NCI-H2107 treated with DMSO at 0.1 percent for 48 hours (cell line): Measurements from ENCODE around the gene OTOR.
A peak's percentile ranks its signal among the peaks of the same experiment; 100 is the strongest.

Experiments
- DNase-seq: peaks from one replicate; lab custom pipeline; 2025; ENCODE audit not compliant: unreplicated experiment; lab: John Stamatoyannopoulos, UW

The OTOR gene, protein sequence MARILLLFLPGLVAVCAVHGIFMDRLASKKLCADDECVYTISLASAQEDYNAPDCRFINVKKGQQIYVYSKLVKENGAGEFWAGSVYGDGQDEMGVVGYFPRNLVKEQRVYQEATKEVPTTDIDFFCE

DNA sequence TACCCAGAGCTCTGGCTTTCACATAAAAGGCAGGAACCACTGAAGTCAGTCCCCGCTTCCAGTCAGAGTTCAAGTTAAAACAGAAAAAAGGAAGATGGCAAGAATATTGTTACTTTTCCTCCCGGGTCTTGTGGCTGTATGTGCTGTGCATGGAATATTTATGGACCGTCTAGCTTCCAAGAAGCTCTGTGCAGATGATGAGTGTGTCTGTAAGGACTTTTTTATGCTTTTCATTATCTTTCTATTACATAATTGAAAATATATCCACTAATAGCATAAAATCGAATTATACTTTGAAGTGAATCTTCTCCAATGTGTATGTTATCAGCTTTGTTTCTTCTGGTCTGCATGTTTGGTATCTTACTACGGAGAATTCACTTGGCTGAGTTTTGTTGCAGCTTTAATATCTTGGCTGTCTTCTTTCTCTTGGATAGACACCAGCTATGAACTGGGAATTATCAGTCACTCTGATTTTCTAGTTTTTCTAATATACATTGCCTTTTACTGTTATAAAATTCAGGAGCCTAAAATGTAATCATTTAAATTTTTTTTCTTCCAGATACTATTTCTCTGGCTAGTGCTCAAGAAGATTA, at the start of gene OTOR:
Gene OTOR (plus strand): TSS at position 51 of the 593 bp plus-strand sequence. CDS start 44 bp downstream, at position 95.
- DNase-seq, result no peak

DNA sequence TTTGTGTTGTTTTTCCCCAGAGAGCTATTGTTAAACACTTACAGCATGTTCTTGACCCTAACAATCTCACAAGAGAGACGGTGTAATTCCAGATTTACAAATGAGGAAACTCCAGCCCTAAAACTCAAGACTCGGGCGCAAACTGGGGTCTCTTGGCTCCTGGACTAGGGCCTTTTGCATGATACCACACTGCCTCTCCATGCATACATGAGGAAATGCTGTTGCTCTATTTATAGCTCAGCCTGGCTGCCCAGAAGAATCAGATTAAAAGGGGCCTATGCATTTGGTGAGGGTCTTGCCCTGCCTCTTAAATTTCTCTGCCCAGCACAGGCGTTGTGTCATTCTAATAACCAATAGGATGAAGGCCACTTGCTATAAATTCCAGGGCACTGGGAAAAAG, 48.9 kb upstream of the OTOR start:
- no peak for DNase-seq

DNA sequence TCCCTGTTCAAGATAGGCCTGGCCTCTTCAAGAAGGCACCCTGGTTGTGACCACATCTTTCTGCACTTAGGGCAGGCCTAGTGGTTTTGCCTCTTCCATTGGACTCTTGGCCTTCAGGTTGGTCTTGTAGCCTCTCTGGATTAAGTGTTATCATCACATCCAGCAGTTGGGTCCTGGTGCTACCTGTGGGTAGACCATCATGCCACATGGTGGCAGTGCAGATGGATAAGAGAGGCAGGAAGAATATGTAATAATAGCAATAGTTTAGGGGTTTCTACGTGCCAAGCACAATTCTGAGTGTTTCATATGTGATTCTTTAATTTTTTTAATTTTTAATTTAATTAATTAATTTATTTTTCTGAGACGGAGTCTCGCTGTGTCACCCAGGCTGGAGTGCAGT, 46.9 kb upstream of the OTOR start:
- DNase-seq, result no peak

DNA sequence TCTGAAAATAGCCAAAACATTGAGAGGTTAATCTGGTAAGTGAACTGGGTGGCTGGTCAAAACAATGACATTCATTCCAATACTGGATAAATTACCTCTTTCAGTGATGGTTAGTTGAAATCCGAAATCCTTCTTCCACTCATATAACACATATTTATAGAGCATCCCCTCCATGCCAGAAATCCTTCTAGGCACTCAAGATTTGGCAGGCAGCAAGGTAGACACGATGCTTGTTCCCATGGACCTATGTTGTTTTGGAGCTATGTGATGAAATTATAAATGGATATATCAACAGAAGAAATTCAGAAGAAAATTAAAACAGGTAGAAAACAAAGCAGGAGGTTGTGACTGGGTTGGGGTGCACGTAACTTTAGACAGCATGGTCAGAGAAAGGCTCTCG, 44.6 kb upstream of the OTOR start:
- no peak for DNase-seq

DNA sequence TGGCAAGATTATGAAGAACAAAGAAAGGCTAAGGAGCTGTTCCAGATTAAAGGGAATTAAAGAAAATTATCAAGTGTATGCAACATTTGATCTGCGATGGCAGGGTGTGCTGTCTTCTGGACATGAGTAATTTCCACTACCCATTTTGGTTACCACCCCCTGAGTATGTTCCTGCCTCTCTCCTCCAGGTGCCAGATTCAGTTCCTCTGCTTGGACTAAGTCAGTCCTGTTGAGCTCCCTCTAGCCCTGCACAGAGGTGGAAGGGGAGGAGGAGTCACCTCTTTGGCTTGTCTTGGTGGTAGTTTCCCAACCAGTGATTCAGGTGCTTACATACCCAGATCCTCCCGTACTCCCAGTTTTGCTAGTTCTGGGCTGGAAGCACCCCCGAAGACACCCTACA, 40.5 kb upstream of the OTOR start:
- DNase-seq, result no peak

DNA sequence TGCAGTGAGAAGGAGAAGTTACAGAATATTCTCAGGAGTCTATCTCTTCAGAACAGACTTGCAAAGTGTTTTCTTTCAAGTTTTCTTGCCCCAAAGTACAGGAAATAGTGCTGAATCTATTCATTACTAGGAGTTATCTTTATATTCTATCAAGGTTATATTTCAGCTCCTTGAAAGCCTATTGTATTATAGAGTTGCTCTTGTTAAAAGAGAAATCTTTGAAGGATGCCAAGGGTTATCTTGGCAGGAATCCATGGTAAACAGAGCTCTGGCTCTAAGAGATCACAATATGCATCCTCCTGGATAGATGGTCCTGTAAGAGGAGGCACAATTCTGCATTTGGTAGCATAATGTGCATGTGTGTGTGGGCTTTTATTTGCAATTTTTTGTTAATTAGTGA, 39.6 kb upstream of the OTOR start:
- DNase-seq, result no peak

DNA sequence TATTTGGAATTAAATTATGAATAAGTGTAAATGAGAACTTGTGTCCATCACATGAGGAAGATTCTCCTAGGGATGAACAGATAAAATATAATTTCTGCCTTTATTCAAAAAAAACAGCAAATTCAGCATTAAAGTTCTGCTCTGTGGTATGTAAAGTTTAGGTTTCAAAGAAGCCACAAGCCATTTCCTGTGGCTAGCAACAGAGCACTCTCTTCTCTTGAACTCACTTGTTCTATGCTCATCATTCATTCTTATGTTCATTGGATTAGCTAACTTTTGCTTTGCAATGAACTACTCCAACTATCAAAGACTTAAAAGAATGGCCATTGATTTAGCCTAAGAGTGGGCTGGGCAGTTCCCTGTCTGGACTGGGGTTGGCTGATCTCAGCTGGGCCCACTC, 39.1 kb upstream of the OTOR start:
- DNase-seq, result no peak

DNA sequence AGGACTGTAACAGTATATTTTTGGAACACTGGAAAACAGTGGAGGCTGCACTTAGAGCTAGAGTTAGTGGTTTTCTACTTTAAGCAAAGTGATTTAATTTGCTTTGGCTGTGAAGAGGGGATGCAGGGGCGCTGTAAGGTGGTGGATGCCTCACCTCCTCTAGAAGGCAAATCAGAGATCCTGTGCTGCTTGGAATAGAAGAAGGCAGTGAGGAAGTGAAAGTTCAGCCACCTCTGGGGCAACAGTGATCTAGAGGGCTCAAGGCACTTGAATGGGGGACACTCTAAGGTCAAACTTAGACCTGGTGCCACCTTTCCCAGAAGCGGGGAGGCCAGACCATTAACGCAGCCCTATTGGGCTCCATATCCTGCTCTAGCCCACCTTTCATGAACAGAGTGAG, 37.4 kb upstream of the OTOR start:
- DNase-seq, result no peak

DNA sequence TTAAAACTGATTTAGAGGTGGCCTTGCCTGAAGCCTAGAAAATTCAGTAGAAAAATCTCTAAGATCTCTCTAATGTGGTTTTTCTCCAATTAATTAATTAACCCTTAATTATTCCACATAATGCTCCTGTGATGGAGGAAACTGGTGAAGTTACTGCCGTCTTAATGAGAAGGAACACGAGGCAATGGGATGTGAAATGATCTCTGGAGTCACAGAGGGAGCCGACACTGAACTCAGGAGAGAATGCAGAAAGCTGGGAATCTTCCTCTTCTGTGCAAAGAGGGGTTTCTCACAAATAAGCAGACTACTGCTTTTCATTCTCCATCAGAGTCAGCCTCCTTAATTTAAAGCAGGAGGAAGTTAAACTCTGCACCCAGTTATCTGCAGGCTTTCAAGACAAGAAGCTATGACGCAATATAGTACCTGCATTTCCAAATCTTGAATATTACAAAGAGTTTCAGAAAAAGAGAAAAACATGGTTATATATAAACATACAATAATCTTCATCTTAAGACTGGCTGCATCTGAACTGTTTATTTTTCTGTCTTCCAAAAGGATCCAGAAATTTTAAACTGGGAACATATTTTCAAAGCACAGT, 36.4 kb upstream of the OTOR start:
- DNase-seq, result no peak

DNA sequence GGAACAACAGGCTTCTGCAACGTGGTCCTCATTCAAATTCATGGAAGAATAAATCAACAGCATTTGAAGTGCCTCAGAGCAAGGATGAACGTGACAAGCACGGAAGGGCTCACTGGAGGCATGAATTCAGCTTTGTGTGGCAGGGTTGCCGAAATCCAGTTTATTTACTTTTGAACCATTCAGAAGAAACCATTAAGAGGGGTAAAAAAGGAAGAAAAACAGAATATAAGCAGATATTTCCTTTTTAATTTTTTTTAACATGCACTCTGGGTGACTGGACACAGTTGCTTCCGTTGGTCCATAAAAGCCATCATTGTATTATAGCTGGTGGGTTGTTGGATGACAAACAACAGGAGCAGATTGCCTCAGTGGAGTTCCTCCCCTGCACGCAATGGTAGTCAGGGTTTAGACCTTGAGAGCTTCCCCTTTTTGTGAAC, 35.6 kb upstream of the OTOR start:
- no peak for DNase-seq

DNA sequence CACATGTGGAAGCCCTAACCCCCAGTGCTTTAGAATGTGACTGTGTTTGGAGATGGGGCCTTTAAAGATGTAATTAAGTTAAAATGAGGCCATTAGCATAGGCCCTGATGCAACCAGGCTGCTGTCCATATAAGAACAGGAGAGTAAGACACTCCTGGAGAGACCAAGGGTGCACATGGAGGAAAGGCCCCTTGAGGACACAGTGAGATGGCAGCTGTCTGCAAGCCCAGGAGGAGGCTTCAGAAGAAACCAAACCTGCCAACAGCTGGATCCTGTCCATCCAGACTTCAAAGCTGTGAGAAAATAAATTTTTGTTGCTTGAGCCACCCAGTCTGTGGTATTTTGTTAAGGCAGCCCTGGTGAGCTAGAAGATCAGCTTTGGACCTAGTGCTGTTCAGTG, 35.1 kb upstream of the OTOR start:
- no peak for DNase-seq

DNA sequence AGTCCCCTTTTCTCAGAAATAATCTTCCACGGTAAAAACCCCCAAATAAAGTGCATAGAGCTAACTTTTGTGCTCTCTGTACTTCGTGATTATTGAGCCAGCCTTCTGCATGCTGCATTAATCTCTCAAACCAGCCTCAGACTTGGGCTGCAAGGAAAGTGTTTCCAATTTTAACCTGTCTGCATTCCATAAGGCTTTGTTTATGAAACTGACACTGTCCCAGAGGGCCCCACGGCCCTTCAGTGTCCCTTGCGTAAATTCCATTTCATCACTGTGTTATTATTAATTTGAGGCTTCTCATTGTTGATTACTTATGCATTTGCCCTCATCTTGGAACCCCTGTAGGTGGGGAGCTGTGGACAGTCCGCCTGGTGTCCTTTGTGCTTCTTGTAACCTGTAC, 33.9 kb upstream of the OTOR start:
- DNase-seq, result no peak

DNA sequence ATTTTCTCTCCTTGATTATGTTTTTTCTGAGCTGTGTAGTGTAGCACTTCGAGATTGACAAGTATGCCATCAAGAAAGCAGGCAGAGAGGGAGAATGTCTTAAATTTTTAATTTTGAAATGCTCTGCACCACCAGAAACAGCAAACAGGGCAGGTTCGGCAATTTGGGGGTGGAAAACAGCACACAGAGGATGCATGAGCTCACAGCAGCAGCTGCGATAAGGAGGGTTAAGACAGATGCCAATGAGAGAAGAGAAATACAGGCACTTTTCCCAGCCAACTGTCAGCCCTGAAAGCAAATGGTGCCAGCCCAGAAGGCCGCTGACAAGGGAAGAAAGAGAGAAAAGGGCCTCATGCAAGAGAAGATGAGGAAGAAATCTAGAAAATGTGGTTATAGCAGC, 33.4 kb upstream of the OTOR start:
- DNase-seq, result no peak

DNA sequence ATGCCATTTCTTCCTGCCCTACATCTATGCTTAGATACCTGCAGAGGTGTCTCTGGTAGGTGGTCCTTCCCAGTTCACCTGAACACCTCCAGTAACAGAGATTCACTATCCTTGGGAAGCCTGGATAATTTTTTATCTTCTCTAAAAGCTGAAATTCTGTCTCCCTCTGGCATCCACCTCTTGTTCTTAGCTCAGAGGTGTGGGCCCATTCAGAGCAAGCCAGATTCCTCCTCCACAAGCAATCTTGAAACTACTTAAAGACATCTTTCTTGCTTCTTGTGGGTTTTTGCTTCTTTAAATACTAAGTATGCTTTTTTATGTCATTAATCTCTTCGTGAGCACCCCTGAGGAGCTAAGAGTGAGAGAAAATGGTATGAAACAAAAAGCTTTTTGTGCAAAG, 28.7 kb upstream of the OTOR start:
- DNase-seq, result no peak

DNA sequence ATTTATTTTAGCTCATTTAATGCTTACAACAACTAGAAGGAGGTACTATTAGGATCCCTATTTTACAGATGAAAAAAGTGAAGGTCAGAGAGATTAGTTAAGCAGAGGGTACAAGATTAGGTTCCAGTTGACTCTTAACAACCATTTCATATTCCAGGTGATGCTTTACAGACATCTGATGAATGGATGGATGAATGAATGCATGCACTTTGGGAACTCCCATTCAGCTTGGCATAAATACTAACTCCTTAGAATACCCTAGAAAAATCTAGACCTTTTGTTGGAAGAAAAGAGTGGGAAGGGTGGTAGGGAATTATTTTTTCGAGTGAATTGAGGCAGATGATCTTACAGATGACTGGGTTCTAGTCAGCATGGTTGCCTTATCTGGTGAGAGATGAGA, 19.1 kb upstream of the OTOR start:
- no peak for DNase-seq

DNA sequence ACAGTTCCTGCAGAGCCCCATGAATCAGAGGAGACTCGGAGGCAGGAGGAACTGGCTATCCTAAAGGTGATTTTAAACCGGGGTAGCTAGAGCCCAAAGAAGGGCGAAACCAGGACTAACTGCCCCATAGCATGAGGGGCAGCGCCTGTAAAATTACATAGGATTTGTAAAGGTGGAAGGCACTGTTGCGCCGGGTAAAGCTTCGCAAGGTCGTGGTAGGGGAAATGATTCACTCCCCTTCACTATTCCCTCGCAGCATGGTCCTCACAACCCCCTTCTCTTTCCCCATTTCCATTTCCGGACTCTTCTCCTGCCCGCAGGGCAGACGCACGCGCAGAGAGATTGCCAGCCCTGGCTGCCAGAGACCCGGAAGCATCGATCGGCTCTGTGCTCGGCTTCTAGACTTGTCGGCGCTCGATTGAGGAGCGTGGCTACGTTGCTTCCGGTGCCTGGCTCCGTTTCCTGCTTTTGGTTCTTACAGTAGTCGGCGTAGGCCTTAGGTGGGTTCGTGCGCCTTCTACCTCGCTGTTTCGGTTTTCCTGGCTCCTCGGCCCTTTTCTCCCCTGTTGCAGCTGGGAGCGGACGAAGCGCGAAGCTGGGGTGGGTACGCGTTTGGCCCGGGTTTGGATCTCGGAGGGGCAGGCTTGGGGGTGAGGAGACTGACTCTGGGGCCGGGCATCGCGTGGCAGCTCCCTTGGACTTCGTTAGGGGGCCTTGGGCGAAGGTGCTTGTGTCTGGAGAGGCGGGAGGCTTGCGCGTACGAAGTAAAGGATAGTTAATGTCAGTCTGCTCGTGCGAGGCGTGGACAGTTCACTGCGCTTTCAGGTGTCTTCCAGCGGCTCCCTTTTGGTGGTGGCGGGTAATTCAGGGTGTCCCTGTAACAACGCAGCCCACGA, 18.3 kb upstream of the OTOR start, which contains the start of gene SNRPB2:
Gene SNRPB2 (plus strand): TSS at position 462 of the 896 bp plus-strand sequence. CDS start 1,677 bp downstream, outside the sequence.
- peak; percentile 83 for DNase-seq

DNA sequence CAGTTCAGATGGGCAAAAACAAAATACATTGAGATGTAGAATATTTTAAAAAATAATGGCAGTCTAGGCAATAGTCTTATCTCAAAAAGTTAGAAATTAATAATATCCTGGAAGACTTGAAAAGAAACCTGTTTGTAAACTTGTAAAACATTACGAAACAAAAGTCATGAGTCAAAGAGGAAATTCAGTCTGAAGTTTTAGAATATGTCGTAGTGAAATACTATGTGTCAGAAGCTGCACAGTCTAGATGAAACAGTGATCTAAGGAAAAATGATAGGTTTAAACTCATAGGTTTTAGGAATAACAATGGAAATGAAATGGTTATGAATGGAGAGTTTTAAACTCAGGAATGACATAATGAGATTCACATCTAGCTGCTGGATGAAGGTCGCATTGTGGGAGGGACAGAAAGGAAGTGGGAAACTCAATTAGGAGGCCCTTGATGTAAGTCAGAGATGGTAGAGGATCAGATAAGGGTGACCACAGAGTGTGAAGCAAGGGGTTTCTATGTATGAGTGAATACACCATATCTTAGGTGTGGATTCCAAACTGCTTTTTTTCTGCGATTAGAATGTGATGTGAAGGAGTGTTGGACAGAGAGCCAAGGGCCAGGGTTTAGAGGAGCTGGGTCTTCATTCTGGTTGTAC, 15.5 kb upstream of the OTOR start:
- no peak for DNase-seq

DNA sequence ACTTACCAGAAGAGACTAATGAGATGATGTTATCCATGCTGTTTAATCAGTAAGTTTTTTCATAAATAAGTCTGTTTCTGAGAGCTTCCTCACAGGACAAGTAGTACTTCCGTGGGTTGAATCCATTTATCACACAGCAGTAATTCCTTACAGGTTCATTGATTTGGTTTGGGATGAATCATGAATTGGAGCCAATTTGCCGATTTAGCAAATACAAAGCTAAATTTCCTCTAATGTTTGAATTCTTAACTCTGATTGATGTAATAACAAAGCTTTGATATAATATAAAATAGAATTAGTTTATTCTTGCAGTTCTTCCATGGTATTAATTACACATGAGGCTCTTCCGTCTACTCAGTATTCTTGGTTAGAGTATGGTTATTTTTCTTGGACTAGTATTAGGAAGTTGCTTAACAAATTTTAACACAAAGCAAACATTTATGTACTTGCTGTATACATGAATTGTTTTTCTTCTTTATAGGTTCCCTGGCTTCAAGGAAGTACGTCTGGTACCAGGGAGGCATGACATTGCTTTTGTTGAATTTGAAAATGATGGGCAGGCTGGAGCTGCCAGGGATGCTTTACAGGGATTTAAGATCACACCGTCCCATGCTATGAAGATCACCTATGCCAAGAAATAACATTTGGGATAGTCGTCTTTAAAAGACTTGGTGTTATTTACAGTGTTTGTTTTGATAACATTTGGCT, 7.6 kb upstream of the OTOR start:
- no peak for DNase-seq

DNA sequence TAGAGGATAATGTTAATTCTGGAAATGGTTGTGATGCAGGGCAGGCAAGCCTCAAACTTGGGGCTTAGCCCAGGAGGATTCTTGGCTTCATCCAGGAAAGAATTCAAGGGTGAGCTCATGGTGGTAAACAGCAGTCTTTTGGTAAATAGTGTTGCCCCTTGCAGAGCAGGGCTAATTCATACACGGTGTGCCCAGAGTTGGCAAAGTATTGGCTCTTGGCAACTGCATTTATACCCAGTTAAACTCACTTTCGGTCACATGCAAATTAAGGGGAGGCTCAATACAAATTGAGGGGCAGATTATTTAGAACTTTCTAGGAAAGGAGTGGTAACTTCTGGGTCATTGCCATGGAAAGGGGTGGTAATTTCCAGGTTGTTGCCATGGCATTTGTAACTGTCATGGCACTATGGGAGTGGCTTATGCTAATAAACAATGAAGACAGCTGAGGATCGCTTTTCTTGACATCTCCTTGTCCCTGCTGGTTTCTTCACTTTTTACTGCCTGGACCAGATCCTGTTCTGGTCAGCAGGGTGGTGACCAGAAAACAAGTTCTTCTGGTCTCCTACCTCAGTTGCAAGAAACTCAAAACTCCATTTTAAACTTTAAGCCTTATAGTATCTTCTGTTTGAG, 3.9 kb upstream of the OTOR start:
- no peak for DNase-seq

DNA sequence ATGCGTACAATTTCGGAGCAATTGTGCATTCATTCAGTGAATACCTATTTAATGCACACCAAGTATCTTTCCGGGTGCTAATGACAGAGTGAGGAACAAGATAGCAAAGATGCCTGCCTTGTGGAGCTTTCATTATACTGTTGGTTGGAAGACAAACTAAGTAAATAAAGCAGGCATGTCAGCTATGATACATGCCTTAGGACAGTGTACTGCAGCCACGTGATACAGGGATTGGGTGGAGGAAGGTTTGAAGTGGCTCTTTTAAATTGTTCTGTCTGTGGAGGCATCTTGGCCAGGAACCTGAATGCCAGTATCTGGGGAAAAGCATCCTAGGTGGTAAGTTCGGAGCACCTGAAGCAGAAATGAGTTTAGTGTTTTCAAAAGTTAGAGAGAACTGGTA, 3.0 kb upstream of the OTOR start:
- DNase-seq, result no peak
